GF-D8 (cell line): Measurements from ENCODE around the gene UBE3C.
"Not testable (repeated sequence)": the region's sequence is repeated elsewhere in the genome, so short reads cannot be mapped to it uniquely, and the experiment has no call there.

ENCODE experiments used
- DNase-seq: peaks from one replicate; lab custom pipeline; 2025; lab: John Stamatoyannopoulos, UW

UBE3C gene

GRCh38 chr7:157138424-157139110, at the start of gene UBE3C:
UBE3C (plus strand) TSS chr7:157138926; CDS start chr7:157139273, 347 bp downstream.
- DNase-seq = peak; percentile 77

- DNase-seq = no peak
Measured at GRCh38 chr7:157089100-157089610, 49.6 kb upstream of the UBE3C start.

- DNase-seq = no peak
Measured at GRCh38 chr7:157090485-157091165, 48.1 kb upstream of the UBE3C start.

- no peak for DNase-seq
Measured at GRCh38 chr7:157096286-157097055, 42.3 kb upstream of the UBE3C start.

- no peak for DNase-seq
Measured at GRCh38 chr7:157097056-157097329, 41.7 kb upstream of the UBE3C start.

GRCh38 chr7:157097569-157097968, 41.2 kb upstream of the UBE3C start:
- DNase-seq = no peak

GRCh38 chr7:157100005-157100404, 38.7 kb upstream of the UBE3C start:
- DNase-seq = not testable (repeated sequence)

GRCh38 chr7:157103641-157104040, 35.1 kb upstream of the UBE3C start:
- not testable (repeated sequence) for DNase-seq

- DNase-seq = no peak
Measured at GRCh38 chr7:157111311-157111710, 27.4 kb upstream of the UBE3C start.

- DNase-seq = no peak
Measured at GRCh38 chr7:157112706-157113105, 26.0 kb upstream of the UBE3C start.

GRCh38 chr7:157113607-157114006, 25.1 kb upstream of the UBE3C start:
- no peak for DNase-seq

GRCh38 chr7:157116762-157117161, 22.0 kb upstream of the UBE3C start:
- DNase-seq = no peak

GRCh38 chr7:157117796-157118195, 20.9 kb upstream of the UBE3C start:
- DNase-seq = no peak

GRCh38 chr7:157120181-157120580, 18.5 kb upstream of the UBE3C start:
- DNase-seq = no peak

- DNase-seq = no peak
Measured at GRCh38 chr7:157121184-157121715, 17.5 kb upstream of the UBE3C start.

- DNase-seq = no peak
Measured at GRCh38 chr7:157122800-157123495, 15.8 kb upstream of the UBE3C start.

GRCh38 chr7:157124690-157125089, 14.0 kb upstream of the UBE3C start:
- no peak for DNase-seq

- no peak for DNase-seq
Measured at GRCh38 chr7:157125376-157126223, 13.1 kb upstream of the UBE3C start.

GRCh38 chr7:157126921-157127320, 11.8 kb upstream of the UBE3C start:
- no peak for DNase-seq

GRCh38 chr7:157129200-157129599, 9.5 kb upstream of the UBE3C start:
- DNase-seq = no peak

- DNase-seq = no peak
Measured at GRCh38 chr7:157129907-157130460, 8.7 kb upstream of the UBE3C start.
